ENCODE results near the gene C1orf105.

C1orf105 gene

DNA sequence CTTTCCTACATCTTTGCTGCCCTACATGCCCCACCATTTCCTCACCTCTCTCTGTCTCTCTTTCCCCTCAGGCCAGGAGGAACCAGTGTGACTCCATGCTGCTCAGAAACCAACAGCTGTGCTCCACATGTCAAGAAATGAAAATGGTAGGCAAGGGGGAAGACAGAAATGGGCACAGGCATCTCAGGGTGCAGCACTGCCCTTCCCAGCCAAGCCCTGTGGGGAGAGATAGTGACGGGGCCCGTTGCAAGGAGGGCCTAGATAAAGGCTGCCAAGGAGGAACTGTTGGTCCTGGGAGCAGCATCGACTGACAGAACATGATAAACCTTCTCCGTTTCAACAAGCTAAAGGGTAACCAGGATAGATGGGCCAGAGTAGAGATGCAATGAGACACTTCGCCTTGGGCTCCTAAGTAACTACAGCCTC lies 35.9 kb downstream of the C1orf105 start:
- no peaks in the 10 kb centered on the region for H3F3A ChIP-seq (ENCODE audit: insufficient read depth)
- H4K20me1 ChIP-seq (ENCODE audit: low read depth, low read length): no peaks in the 10 kb centered on the region
- no peak overlapping the region for H3K9ac ChIP-seq (ENCODE audit: low read length)
- H3K4me3 ChIP-seq (ENCODE audit: insufficient read depth, low read length, poor library complexity, severe bottlenecking): no peak overlapping the region
- no peaks in the 10 kb centered on the region for H3K9me3 ChIP-seq (ENCODE audit: insufficient read depth, low read length)
- no peak for TF ChIP-seq EZH2phosphoT487 (conservative IDR thresholded peaks at IDR 0.05; ENCODE audit: low read length)
- TF ChIP-seq, protein P1, sequence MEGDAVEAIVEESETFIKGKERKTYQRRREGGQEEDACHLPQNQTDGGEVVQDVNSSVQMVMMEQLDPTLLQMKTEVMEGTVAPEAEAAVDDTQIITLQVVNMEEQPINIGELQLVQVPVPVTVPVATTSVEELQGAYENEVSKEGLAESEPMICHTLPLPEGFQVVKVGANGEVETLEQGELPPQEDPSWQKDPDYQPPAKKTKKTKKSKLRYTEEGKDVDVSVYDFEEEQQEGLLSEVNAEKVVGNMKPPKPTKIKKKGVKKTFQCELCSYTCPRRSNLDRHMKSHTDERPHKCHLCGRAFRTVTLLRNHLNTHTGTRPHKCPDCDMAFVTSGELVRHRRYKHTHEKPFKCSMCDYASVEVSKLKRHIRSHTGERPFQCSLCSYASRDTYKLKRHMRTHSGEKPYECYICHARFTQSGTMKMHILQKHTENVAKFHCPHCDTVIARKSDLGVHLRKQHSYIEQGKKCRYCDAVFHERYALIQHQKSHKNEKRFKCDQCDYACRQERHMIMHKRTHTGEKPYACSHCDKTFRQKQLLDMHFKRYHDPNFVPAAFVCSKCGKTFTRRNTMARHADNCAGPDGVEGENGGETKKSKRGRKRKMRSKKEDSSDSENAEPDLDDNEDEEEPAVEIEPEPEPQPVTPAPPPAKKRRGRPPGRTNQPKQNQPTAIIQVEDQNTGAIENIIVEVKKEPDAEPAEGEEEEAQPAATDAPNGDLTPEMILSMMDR (IDR thresholded peaks at IDR 0.05; ENCODE audit: insufficient read depth, low read length, poor library complexity, severe bottlenecking): no peak
- no peaks in the 10 kb centered on the region for H3K36me3 ChIP-seq (ENCODE audit: low read length)
- H3K9me2 ChIP-seq (replicated peaks; ENCODE audit: insufficient read depth, low read length): no peaks in the 10 kb centered on the region
- H3K27me3 ChIP-seq (ENCODE audit: low read length): no peaks in the 10 kb centered on the region
- no peaks in the 10 kb centered on the region for H3K79me2 ChIP-seq (ENCODE audit: insufficient read depth, low read length)
- no peak overlapping the region for H3K27ac ChIP-seq (ENCODE audit: low read depth, low read length)
- H2AFZ ChIP-seq (ENCODE audit: low read depth, low read length, severe bottlenecking): no peak overlapping the region
- H3K4me2 ChIP-seq (ENCODE audit: low read depth, low read length, poor library complexity, severe bottlenecking): no peak overlapping the region

DNA sequence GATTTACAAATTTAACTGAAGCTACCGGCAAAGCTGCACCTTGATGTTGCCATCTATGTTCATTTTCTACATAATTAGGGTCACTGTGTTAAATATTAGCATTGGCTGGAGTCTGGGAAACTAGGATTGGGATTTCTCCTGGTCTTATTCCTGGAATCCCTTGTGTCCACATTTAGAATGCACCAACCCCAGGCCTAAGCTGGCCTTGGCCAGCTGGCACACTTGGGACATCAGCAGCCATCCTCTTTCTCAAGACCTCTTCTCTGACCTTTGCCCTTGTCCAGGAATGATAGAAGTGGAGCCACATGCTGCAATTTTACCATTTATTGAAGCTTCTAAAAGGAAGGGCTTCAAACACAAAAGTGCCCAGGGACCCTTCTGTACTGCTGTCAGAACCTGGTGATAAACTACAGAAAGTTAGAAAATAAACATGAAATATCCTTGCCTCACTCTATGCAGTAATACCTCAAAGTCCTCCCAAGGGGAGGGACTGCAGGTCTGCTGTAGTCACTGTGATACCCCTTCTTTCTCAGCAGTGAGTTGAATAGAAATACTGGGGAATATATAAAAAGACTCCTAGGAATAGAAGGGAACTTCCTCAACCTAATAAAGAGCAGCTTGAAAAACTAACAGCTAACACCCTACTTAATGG lies 37.1 kb downstream of the C1orf105 start:
- H2AFZ ChIP-seq (ENCODE audit: low read depth, low read length, severe bottlenecking): no peak overlapping the region
- H3K27me3 ChIP-seq (ENCODE audit: low read length): no peaks in the 10 kb centered on the region
- no peak overlapping the region for H3K9ac ChIP-seq (ENCODE audit: low read length)
- no peaks in the 10 kb centered on the region for H3K9me3 ChIP-seq (ENCODE audit: insufficient read depth, low read length)
- H3K9me2 ChIP-seq (replicated peaks; ENCODE audit: insufficient read depth, low read length): no peaks in the 10 kb centered on the region
- H3K36me3 ChIP-seq (ENCODE audit: low read length): no peaks in the 10 kb centered on the region
- H3K27ac ChIP-seq (ENCODE audit: low read depth, low read length): no peak overlapping the region
- H3F3A ChIP-seq (ENCODE audit: insufficient read depth): no peaks in the 10 kb centered on the region
- no peak for TF ChIP-seq EZH2phosphoT487 (conservative IDR thresholded peaks at IDR 0.05; ENCODE audit: low read length)
- TF ChIP-seq, protein P1 (IDR thresholded peaks at IDR 0.05; ENCODE audit: insufficient read depth, low read length, poor library complexity, severe bottlenecking): no peak
- H4K20me1 ChIP-seq (ENCODE audit: low read depth, low read length): no peaks in the 10 kb centered on the region
- H3K79me2 ChIP-seq (ENCODE audit: insufficient read depth, low read length): no peaks in the 10 kb centered on the region
- no peak overlapping the region for H3K4me2 ChIP-seq (ENCODE audit: low read depth, low read length, poor library complexity, severe bottlenecking)
- H3K4me3 ChIP-seq (ENCODE audit: insufficient read depth, low read length, poor library complexity, severe bottlenecking): no peak overlapping the region

DNA sequence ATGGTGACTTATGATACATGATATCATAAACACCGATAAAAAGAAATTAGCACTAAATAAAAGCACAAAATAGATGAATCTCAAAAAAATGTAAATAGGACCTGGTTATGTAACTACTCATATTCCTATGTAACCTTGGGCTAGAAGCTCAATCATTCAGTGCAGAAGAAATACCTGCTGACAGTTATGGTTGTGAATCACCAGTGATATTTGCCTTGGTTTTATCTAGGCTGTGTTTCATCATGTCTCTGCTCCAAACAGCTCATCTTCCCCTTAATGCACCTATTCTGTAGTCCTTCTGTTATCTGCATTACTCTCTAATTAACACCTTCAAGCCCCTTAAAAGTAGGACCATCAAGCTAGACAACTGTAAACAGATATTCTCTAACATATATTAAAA lies 39.7 kb downstream of the C1orf105 start:
- Histone ChIP-seq H3K27ac (ENCODE audit: low read depth, low read length) (no peak overlapping the region), H4K20me1 (ENCODE audit: low read depth, low read length) (no peaks in the 10 kb centered on the region), H3K9me3 (ENCODE audit: insufficient read depth, low read length) (no peaks in the 10 kb centered on the region), H3K9me2 (replicated peaks; ENCODE audit: insufficient read depth, low read length) (no peaks in the 10 kb centered on the region), H3F3A (ENCODE audit: insufficient read depth) (no peaks in the 10 kb centered on the region), H3K36me3 (ENCODE audit: low read length) (no peaks in the 10 kb centered on the region), H3K4me2 (ENCODE audit: low read depth, low read length, poor library complexity, severe bottlenecking) (no peak overlapping the region), H3K27me3 (ENCODE audit: low read length) (no peaks in the 10 kb centered on the region), H2AFZ (ENCODE audit: low read depth, low read length, severe bottlenecking) (no peak overlapping the region), H3K9ac (ENCODE audit: low read length) (no peak overlapping the region), H3K79me2 (ENCODE audit: insufficient read depth, low read length) (no peaks in the 10 kb centered on the region), H3K4me3 (ENCODE audit: insufficient read depth, low read length, poor library complexity, severe bottlenecking) (no peak overlapping the region)
- TF ChIP-seq EZH2phosphoT487 (conservative IDR thresholded peaks at IDR 0.05; ENCODE audit: low read length): no peak
- TF ChIP-seq, protein P1 (IDR thresholded peaks at IDR 0.05; ENCODE audit: insufficient read depth, low read length, poor library complexity, severe bottlenecking): no peak

All from SU-DHL-6 (cell line).